ENCODE measurements around the gene AMOT.

GRCh38 chrX:112868586-112868985, 28.0 kb upstream of the AMOT start:
- no peak for TF ChIP-seq CTCF (optimal IDR thresholded peaks at IDR 0.05 in 1 of 3, IDR thresholded peaks at IDR 0.05 in 1 of 3, conservative IDR thresholded peaks at IDR 0.05 in 1 of 3; ENCODE audit: extremely low read depth in 1 of 3, insufficient read depth in 2 of 3, low read length in 3 of 3)
- TF ChIP-seq EZH2 (IDR thresholded peaks at IDR 0.05; ENCODE audit: low read length): no peak

Data from keratinocyte (primary cell).